ENCODE measurements around the gene HSD3B2. TPM values are rescaled to one million over a fixed set of nuclear protein-coding genes. Genes with fewer than 3 reads are reported as not detected.
A peak's percentile ranks its signal among the peaks of the same experiment; 100 is the strongest.

Gene HSD3B2
- total and polyA plus RNA-seq, 4 donors, result 0.02 to 1.6 TPM; not detected in 2

- TF ChIP-seq, protein P1, sequence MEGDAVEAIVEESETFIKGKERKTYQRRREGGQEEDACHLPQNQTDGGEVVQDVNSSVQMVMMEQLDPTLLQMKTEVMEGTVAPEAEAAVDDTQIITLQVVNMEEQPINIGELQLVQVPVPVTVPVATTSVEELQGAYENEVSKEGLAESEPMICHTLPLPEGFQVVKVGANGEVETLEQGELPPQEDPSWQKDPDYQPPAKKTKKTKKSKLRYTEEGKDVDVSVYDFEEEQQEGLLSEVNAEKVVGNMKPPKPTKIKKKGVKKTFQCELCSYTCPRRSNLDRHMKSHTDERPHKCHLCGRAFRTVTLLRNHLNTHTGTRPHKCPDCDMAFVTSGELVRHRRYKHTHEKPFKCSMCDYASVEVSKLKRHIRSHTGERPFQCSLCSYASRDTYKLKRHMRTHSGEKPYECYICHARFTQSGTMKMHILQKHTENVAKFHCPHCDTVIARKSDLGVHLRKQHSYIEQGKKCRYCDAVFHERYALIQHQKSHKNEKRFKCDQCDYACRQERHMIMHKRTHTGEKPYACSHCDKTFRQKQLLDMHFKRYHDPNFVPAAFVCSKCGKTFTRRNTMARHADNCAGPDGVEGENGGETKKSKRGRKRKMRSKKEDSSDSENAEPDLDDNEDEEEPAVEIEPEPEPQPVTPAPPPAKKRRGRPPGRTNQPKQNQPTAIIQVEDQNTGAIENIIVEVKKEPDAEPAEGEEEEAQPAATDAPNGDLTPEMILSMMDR (IDR thresholded peaks at IDR 0.05; ENCODE audit: control extremely low read depth, extremely low read depth), result no peak
These were observed 48.6 kb downstream of the HSD3B2 start for GRCh38 chr1:119463569-119463968.

DNA sequence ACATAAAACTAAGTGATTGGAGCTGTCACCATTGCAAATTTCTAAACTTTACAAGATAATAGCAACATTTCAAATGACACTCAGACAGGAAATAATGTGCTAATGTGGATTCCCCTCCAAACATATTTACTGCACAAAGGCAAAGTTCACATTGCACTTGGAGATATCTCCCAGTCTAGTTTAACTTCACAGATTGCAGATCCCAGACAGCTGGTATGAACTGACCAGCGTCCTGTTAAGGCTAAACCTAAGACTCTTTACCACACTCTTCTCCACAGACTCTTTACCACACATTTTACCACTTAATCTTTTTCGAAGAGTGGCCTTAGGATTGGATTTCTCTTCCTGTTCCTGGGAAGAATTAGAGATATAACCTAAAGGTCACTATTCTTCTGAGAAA lies 51.5 kb downstream of the HSD3B2 start:
- no peak overlapping the region for H3K4me3 ChIP-seq
- H3K36me3 ChIP-seq (ENCODE audit: control insufficient read depth in 4 of 4, insufficient read depth in 4 of 4, low read length in 4 of 4), result no peaks in the 10 kb centered on the region
- H3K4me1 ChIP-seq (ENCODE audit: control insufficient read depth in 5 of 5, insufficient read depth in 5 of 5, low read length in 5 of 5), result peaks cover 0 to 21% (median 4%) of the 10 kb centered on the region in 5 donors
- 64 to 73% methylated on average over 2 of the region's 2 CpGs for WGBS, 2 donors
- H3K9me3 ChIP-seq (ENCODE audit: control insufficient read depth in 4 of 4, insufficient read depth in 3 of 4, low read length in 3 of 4), result no peaks in the 10 kb centered on the region
- DNase-seq (peak in 2 of 3 donors; percentile 42 to 43), ATAC-seq (ENCODE audit: insufficient read depth, low FRiP score) (no peak)
- no peak overlapping the region for H3K27ac ChIP-seq (ENCODE audit: low read depth in 1 of 2, low read length in 1 of 2)
- H3K9ac ChIP-seq (ENCODE audit: insufficient read depth in 1 of 2, low read length in 2 of 2), result no peak overlapping the region
- no peaks in the 10 kb centered on the region for H3K27me3 ChIP-seq (ENCODE audit: control insufficient read depth in 3 of 3, insufficient read depth in 3 of 3, low read length in 2 of 3)
- TF ChIP-seq, protein P1 (IDR thresholded peaks at IDR 0.05; ENCODE audit: control extremely low read depth, extremely low read depth), result no peak

More at GRCh38 chr1:119463569-119463968, 48.6 kb downstream of the HSD3B2 start:
- 80 to 94% methylated on average over 2 of the region's 2 CpGs for WGBS, 2 donors
- Histone ChIP-seq H3K36me3 (ENCODE audit: control insufficient read depth in 4 of 4, insufficient read depth in 4 of 4, low read length in 4 of 4) (no peaks in the 10 kb centered on the region), H3K9me3 (ENCODE audit: control insufficient read depth in 4 of 4, insufficient read depth in 3 of 4, low read length in 3 of 4) (no peaks in the 10 kb centered on the region), H3K9ac (ENCODE audit: insufficient read depth in 1 of 2, low read length in 2 of 2) (no peak overlapping the region), H3K4me3 (no peak overlapping the region), H3K4me1 (ENCODE audit: control insufficient read depth in 5 of 5, insufficient read depth in 5 of 5, low read length in 5 of 5) (peaks cover 0 to 21% (median 4%) of the 10 kb centered on the region in 5 donors), H3K27ac (ENCODE audit: low read depth in 1 of 2, low read length in 1 of 2) (no peak overlapping the region), H3K27me3 (ENCODE audit: control insufficient read depth in 3 of 3, insufficient read depth in 3 of 3, low read length in 2 of 3) (no peaks in the 10 kb centered on the region)
- no peak for DNase-seq
- ATAC-seq (ENCODE audit: insufficient read depth, low FRiP score), result no peak

DNA sequence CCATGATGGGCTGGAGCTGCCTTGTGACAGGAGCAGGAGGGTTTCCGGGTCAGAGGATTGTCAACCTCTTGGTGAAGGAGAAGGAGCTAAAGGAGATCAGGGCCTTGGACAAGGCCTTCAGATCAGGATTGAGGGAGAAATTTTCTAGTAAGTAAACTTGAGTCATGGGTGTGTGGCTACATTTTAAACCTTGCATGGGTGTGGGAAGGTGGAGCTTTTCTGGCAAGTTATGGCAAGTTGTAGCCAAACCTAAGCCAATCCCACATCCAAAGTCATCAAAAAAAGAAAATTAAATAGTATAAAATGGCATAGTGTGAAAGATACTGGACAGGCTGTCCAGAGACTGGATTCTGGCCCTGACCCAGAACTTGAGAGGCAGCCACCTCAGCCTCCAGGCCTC lies 52.3 kb downstream of the HSD3B2 start:
- Histone ChIP-seq H3K36me3 (ENCODE audit: control insufficient read depth in 4 of 4, insufficient read depth in 4 of 4, low read length in 4 of 4) (no peaks in the 10 kb centered on the region), H3K27ac (ENCODE audit: low read depth in 1 of 2, low read length in 1 of 2) (no peak overlapping the region), H3K9ac (ENCODE audit: insufficient read depth in 1 of 2, low read length in 2 of 2) (no peak overlapping the region), H3K9me3 (ENCODE audit: control insufficient read depth in 4 of 4, insufficient read depth in 3 of 4, low read length in 3 of 4) (no peaks in the 10 kb centered on the region), H3K4me3 (no peak overlapping the region), H3K4me1 (ENCODE audit: control insufficient read depth in 5 of 5, insufficient read depth in 5 of 5, low read length in 5 of 5) (peaks cover 0 to 23% (median 4%) of the 10 kb centered on the region in 5 donors), H3K27me3 (ENCODE audit: control insufficient read depth in 3 of 3, insufficient read depth in 3 of 3, low read length in 2 of 3) (no peaks in the 10 kb centered on the region)
- TF ChIP-seq, protein P1 (IDR thresholded peaks at IDR 0.05; ENCODE audit: control extremely low read depth, extremely low read depth), result no peak
- ATAC-seq (ENCODE audit: insufficient read depth, low FRiP score) (no peak), DNase-seq (peak in 1 of 3 donors; percentile 10)
- 80 to 88% methylated on average over 1 of the region's 1 CpG for WGBS, 2 donors
